OCI-LY7 (cell line): ENCODE data around the gene DNAAF1. TPM values are rescaled to one million over a fixed set of nuclear protein-coding genes. Genes with fewer than 3 reads are reported as not detected.

Source experiments
- Bru-seq: library from RNA; stranded (reverse); fragments of 400-500 nt; gene quantifications from one replicate; lab custom pipeline; 2021; lab: Mats Ljungman, UMichigan
- BruChase-seq, 2 experiments: library from RNA; stranded (reverse); fragments of 400-500 nt; gene quantifications; one replicate each; lab custom pipeline; 2021; lab: Mats Ljungman, UMichigan
- BruUV-seq: library from RNA; stranded (reverse); fragments of 400-500 nt; replicated peaks from 2 replicates; lab custom pipeline; 2021; lab: Mats Ljungman, UMichigan
- CTCF ChIA-PET: fragments of 300-600 bp; sonication (Branson Sonifier 250); formaldehyde crosslinking; loops from one replicate; lab custom pipeline; 2022; ENCODE audit warnings: antibody characterized with exemption; ENCODE audit not compliant: unreplicated experiment; lab: Charles Lee
- POLR2A ChIA-PET: fragments of 300-600 bp; sonication (Branson Sonifier 250); formaldehyde crosslinking; loops from one replicate; lab custom pipeline; 2022; ENCODE audit warnings: antibody characterized with exemption; lab: Charles Lee
- DNase-seq: peaks from one replicate; pipeline ENCODE4 v3.0.0-alpha.2; 2015; ENCODE audit warnings: low spot score
- H2AFZ ChIP-seq: fragments of 200-600 bp; sonication (generic), shearing (Covaris generic); 2 replicates; pipeline ENCODE4 v1.6.1; 2014; ENCODE audit warnings: mild to moderate bottlenecking, antibody characterized with exemption, low read length, moderate library complexity
- H3K27ac ChIP-seq: fragments of 200-600 bp; sonication (generic); 2 replicates; pipeline ENCODE4 v1.5.1; 2014; ENCODE audit warnings: mixed run types, low read depth, mild to moderate bottlenecking, moderate library complexity, low read length, inconsistent platforms; ENCODE audit not compliant: poor library complexity, severe bottlenecking
- H3K36me3 ChIP-seq: fragments of 200-600 bp; sonication (generic); 2 replicates; pipeline ENCODE4 v1.6.1; 2014; ENCODE audit warnings: mild to moderate bottlenecking, antibody characterized with exemption, low read length, moderate library complexity, mixed read lengths; ENCODE audit not compliant: insufficient read depth
- H3K4me1 ChIP-seq: fragments of 200-600 bp; sonication (generic); 2 replicates; pipeline ENCODE4 v1.5.1; 2014; ENCODE audit warnings: mild to moderate bottlenecking, low read length; ENCODE audit not compliant: insufficient read depth, poor library complexity, severe bottlenecking
- H3K4me2 ChIP-seq: fragments of 200-600 bp; sonication (generic); 2 replicates; pipeline ENCODE4 v1.6.1; 2014; ENCODE audit warnings: mild to moderate bottlenecking, low read length
- H3K4me3 ChIP-seq: fragments of 200-600 bp; sonication (generic); 2 replicates; pipeline ENCODE4 v1.5.1; 2014; ENCODE audit warnings: mild to moderate bottlenecking, low read depth, low read length; ENCODE audit not compliant: poor library complexity, severe bottlenecking
- H3K79me2 ChIP-seq: fragments of 200-600 bp; sonication (generic); 2 replicates; pipeline ENCODE4 v1.6.1; 2016; ENCODE audit warnings: low read depth, mild to moderate bottlenecking, low read length, moderate library complexity, mixed read lengths; ENCODE audit not compliant: insufficient read depth
- H3K9me2 ChIP-seq: fragments of 200-600 bp; sonication (generic); 2 replicates; pipeline ENCODE4 v1.6.1; 2016; ENCODE audit warnings: mild to moderate bottlenecking, low read length, mixed read lengths; ENCODE audit not compliant: insufficient read depth
- H3K9me3 ChIP-seq: fragments of 200-600 bp; sonication (generic); 2 replicates; pipeline ENCODE4 v1.6.1; 2014; ENCODE audit warnings: mild to moderate bottlenecking, mixed run types, low read length, mixed read lengths
- H4K20me1 ChIP-seq: fragments of 200-600 bp; sonication (generic); 2 replicates; pipeline ENCODE4 v1.6.1; 2014; ENCODE audit warnings: mild to moderate bottlenecking, antibody characterized with exemption, low read length, moderate library complexity, mixed read lengths; ENCODE audit not compliant: insufficient read depth
- EZH2phosphoT487 ChIP-seq: fragments of 200-600 bp; sonication (generic); IDR thresholded peaks from 2 replicates; pipeline ENCODE4 v1.6.1; 2018; ENCODE audit warnings: low read depth, borderline replicate concordance, mild to moderate bottlenecking, mixed run types, antibody characterized with exemption, low read length, moderate library complexity, mixed read lengths
- intact Hi-C: fragments of 100-400 bp; cut with micrococcal nuclease; formaldehyde crosslinking; loops from one replicate; pipeline ENCODE4 v1.10.0; 2022; ENCODE audit not compliant: unreplicated experiment
- long read RNA-seq: library from polyadenylated mRNA; stranded (forward); transcript quantifications from one replicate; pipeline ENCODE4 v2.0.0, GENCODE V29; 2022
- total RNA-seq, 2 experiments: library from RNA; depleted of rRNA in 1 of 2; stranded (reverse); fragments of >200 nt in 1 of 2; shearing (Covaris generic) in 1 of 2; gene quantifications; 2 replicates each; pipeline ENCODE4 v1.2.3, GENCODE V29; 2014 to 2022
- TF ChIP-seq, protein P1 (sequence below): fragments of 200-600 bp; sonication (generic); conservative IDR thresholded peaks from 2 replicates; pipeline ENCODE4 v1.5.1; 2014; ENCODE audit warnings: mild to moderate bottlenecking, antibody characterized with exemption, low read length, moderate library complexity, mixed read lengths

DNAAF1 gene
- total RNA-seq (2014; rRNA removed; shearing (Covaris generic)) (0.08 TPM in 1 of 2 replicates, not detected in the other), total RNA-seq (2022) (0.24 and 0.34 TPM in 2 replicates), Bru-seq, nascent RNA (percentile 14 among the genes with signal in this experiment), BruChase-seq, experiment 1, labeled RNA remaining after a 6-hour chase (percentile 17 among the genes with signal in this experiment), BruChase-seq, experiment 2, labeled RNA remaining after a 2-hour chase (percentile 12 among the genes with signal in this experiment)
- long read RNA-seq, partial matches to known transcripts = 0 of 1 reads
- long read RNA-seq, other reads (novel, unspliced or antisense) = 1 of 1 reads

DNA sequence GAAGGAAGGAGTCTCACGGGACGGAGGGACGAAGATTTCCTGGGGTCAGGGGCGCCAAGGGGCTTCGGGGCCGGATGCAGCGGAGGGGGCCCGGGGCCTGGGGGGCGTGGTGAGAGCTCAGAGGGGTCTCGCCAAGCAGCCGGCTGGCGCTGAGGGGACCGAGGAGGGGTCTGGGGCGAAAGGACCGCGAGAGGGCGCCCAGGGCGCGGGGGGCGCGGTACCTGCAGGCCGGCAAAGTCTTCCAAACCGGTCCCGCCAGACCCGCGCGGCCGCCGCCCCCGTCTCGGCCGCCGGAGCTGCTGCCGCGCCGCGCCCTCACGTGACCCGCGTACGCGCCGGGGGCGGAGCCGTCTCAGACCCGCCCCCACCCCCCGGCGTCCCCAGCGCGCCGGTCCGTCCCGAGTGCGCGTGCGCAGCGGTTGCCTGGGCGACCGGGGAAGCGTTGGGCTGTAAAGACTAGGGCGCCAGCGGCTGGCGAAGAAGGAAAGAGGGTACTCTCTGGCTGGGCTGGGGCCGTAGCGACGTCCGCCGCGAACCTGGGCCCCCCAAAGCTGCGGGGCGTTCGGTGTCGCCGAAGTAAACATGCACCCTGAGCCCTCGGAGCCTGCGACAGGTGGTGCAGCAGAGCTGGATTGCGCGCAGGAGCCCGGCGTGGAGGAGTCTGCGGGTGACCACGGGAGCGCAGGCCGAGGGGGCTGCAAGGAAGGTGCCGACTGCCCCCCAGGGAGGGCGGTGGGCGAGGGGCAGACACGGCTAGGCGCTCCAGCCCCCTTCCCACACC is at the start of gene DNAAF1, which contains the start of gene HSDL1:
Gene DNAAF1, plus strand, starts transcription at position 450 of the 781 bp plus-strand sequence. Its CDS starts 133 bp downstream, at position 583.
Gene HSDL1, minus strand, starts transcription at position 319 of the 781 bp plus-strand sequence. CDS start 13,856 bp downstream, outside the sequence.
- intact Hi-C loops = loop anchor here (5.0 kb wide), 1 partner anchor 42 kb away; the partner anchor contains the start of gene TAF1C
- Histone ChIP-seq H3K27ac (peak within 1 kb of the TSS; percentile 50), H3K36me3 (peaks cover 4% of the 10 kb centered on the region; the same call in 1 of the 2 replicates), H3K4me1 (peaks cover 17% of the 10 kb centered on the region), H3K4me2 (peak within 1 kb of the TSS; percentile 98), H3K4me3 (peak within 1 kb of the TSS; percentile 74), H3K79me2 (peaks cover 20% of the 10 kb centered on the region), H2AFZ (peak within 1 kb of the TSS; percentile 54), H3K9me2 (no peaks in the 10 kb centered on the region), H4K20me1 (0 out of 2 replicates have a peak, but pooled peaks cover 9% of the 10 kb centered on the region), H3K9me3 (no peaks in the 10 kb centered on the region)
- ChIA-PET CTCF (no interaction called here), POLR2A (interaction anchor here (2.0 kb wide), 1 partner anchor 28 kb away, joined by 15 read pairs; the partner anchor contains the start of gene MBTPS1)
- TF ChIP-seq, protein P1, sequence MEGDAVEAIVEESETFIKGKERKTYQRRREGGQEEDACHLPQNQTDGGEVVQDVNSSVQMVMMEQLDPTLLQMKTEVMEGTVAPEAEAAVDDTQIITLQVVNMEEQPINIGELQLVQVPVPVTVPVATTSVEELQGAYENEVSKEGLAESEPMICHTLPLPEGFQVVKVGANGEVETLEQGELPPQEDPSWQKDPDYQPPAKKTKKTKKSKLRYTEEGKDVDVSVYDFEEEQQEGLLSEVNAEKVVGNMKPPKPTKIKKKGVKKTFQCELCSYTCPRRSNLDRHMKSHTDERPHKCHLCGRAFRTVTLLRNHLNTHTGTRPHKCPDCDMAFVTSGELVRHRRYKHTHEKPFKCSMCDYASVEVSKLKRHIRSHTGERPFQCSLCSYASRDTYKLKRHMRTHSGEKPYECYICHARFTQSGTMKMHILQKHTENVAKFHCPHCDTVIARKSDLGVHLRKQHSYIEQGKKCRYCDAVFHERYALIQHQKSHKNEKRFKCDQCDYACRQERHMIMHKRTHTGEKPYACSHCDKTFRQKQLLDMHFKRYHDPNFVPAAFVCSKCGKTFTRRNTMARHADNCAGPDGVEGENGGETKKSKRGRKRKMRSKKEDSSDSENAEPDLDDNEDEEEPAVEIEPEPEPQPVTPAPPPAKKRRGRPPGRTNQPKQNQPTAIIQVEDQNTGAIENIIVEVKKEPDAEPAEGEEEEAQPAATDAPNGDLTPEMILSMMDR = peak; percentile 50
- TF ChIP-seq EZH2phosphoT487 = no peak
- BruUV-seq = no TSS peak
- DNase-seq = peak; percentile 92

DNA sequence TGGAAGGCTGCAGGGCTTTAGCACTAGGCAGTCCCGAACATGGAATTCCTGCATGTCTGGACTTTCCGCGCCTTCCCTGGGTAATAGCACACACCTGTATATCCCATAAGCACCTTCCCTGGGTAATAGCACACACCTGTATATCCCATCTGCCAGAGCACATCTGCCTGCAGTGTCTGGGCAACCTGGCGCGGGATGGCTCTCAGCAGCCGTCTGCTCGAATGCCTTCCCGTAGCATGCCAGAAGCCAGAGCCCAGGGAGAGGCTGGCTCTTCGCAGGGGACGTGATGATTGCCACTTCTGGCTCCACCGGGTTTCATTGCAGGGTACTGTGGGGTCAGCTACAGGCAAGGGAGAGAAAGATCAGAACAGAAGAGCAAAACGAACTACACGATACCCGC is 49.6 kb upstream of the DNAAF1 start:
- CTCF ChIA-PET = no interaction called here

More for the DNA sequence above, 49.6 kb upstream of the DNAAF1 start:
- no TSS peak for BruUV-seq
- Histone ChIP-seq H3K27ac (no peak overlapping the region), H3K4me1 (peaks cover 8% of the 10 kb centered on the region), H2AFZ (no peak overlapping the region), H3K4me2 (no peak overlapping the region), H3K4me3 (no peak overlapping the region), H3K36me3 (peaks cover 94% of the 10 kb centered on the region), H4K20me1 (no peaks in the 10 kb centered on the region), H3K9me3 (no peaks in the 10 kb centered on the region), H3K79me2 (peaks cover 5% of the 10 kb centered on the region), H3K9me2 (no peaks in the 10 kb centered on the region)
- POLR2A ChIA-PET = interaction anchor here (0.6 kb wide), 1 partner anchor 17 kb away, joined by 3 read pairs; no protein-coding TSS in a partner anchor
- no peak for DNase-seq
- intact Hi-C loops = no loop called here
- TF ChIP-seq, protein P1 = no peak
